GM12874 (cell line): Measurements from ENCODE around the gene LRRIQ3.

Experiments used
- TF ChIP-seq, protein P1 (sequence below): IDR thresholded peaks from 2 replicates; pipeline ENCODE4 v1.5.1; 2011; ENCODE audit warnings: low read depth, mild to moderate bottlenecking, control low read depth, low read length, moderate library complexity; ENCODE audit not compliant: insufficient read depth

LRRIQ3 gene

DNA sequence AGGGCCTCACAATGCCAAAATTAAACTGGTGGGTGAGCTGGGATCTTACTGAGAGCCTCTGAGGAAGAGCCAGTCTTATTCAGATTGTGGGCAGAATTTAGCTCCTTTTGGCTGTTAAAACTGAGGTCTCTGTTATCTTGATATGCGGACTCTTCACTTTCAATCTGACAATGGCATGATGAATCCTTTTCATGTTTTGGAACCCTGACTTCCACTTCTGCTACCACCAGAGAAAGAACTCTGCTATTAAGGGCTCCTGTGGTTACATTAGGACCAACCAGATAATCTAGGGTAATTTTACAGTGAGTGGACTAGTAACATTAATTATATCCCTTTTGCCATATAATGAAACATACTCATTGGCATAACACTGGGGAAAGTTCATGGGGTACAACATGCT lies 219.0 kb downstream of the LRRIQ3 start:
- TF ChIP-seq, protein P1, sequence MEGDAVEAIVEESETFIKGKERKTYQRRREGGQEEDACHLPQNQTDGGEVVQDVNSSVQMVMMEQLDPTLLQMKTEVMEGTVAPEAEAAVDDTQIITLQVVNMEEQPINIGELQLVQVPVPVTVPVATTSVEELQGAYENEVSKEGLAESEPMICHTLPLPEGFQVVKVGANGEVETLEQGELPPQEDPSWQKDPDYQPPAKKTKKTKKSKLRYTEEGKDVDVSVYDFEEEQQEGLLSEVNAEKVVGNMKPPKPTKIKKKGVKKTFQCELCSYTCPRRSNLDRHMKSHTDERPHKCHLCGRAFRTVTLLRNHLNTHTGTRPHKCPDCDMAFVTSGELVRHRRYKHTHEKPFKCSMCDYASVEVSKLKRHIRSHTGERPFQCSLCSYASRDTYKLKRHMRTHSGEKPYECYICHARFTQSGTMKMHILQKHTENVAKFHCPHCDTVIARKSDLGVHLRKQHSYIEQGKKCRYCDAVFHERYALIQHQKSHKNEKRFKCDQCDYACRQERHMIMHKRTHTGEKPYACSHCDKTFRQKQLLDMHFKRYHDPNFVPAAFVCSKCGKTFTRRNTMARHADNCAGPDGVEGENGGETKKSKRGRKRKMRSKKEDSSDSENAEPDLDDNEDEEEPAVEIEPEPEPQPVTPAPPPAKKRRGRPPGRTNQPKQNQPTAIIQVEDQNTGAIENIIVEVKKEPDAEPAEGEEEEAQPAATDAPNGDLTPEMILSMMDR = no peak
